Glutamatergic neuron (in vitro differentiated cells): Measurements from ENCODE around the gene WWP2. TPM values are rescaled to one million over a fixed set of nuclear protein-coding genes. Genes with fewer than 3 reads are reported as not detected.

Experiments used
- DNase-seq: peaks from one replicate; pipeline ENCODE4 v3.0.0; 2022
- H3K27ac Mint-ChIP-seq: one replicate; pipeline ENCODE4 v1.8.0; 2020; ENCODE audit warnings: mild to moderate bottlenecking, mixed read lengths, inconsistent platforms; ENCODE audit not compliant: unreplicated experiment
- H3K27me3 Mint-ChIP-seq: one replicate; pipeline ENCODE4 v1.8.0; 2020; ENCODE audit warnings: mild to moderate bottlenecking, moderate library complexity, mixed read lengths, inconsistent platforms; ENCODE audit not compliant: unreplicated experiment
- H3K36me3 Mint-ChIP-seq: one replicate; pipeline ENCODE4 v1.8.0; 2020; ENCODE audit warnings: mild to moderate bottlenecking, mixed read lengths, inconsistent platforms; ENCODE audit not compliant: unreplicated experiment
- H3K4me1 Mint-ChIP-seq: one replicate; pipeline ENCODE4 v1.8.0; 2020; ENCODE audit warnings: mild to moderate bottlenecking, low read depth, mixed read lengths, inconsistent platforms; ENCODE audit not compliant: unreplicated experiment
- H3K4me3 Mint-ChIP-seq: one replicate; pipeline ENCODE4 v1.8.0; 2020; ENCODE audit warnings: mild to moderate bottlenecking, mixed read lengths, inconsistent platforms; ENCODE audit not compliant: unreplicated experiment
- H3K9me3 Mint-ChIP-seq: one replicate; pipeline ENCODE4 v1.8.0; 2020; ENCODE audit warnings: mild to moderate bottlenecking, moderate library complexity, mixed read lengths, inconsistent platforms; ENCODE audit not compliant: unreplicated experiment
- total RNA-seq: library from RNA; stranded (reverse); fragmentation: NEBNext Ultra II Directional; extraction: Animal tissue kit (Norgen Biotek cat#: 25700); gene quantifications from one replicate; pipeline ENCODE4 v1.2.1, GENCODE V29; 2021; ENCODE audit not compliant: unreplicated experiment
- TF ChIP-seq, protein P1 (sequence below): fragments of 200-600 bp; sonication (generic); IDR thresholded peaks from one replicate; pipeline ENCODE4 v1.5.0; 2021; ENCODE audit not compliant: partially characterized antibody, unreplicated experiment

Gene WWP2
- total RNA-seq, 1 donor from 2014 or later: 46.8 TPM

DNA sequence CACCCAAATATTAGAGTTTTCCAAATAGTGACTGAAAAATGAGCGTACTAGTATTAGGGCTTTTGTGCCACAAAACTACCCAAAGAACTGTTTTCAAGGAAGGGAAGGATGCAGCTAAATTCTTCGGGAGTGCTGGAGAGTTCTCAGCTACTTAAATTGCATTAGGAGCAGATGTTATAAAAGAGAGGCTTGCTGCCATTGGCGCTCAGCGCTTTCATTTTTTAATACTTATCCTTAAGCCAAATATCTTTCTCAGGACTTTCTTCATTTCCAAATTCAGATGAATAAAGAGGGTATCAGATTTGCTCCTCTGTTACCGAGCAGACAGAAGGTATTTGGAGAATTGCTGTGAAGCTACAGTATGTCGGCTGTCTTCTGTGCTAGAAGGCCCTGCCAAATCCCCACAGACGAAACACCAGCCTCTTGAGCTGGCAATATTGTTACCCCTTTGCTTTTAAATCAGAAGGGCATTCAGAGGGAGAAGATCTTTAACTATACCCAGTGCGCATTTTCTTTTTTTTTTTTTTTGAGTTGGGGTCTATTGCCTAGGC is 141.8 kb downstream of the WWP2 start:
- H3K4me1 Mint-ChIP-seq: peaks cover 4% of the 10 kb centered on the region
- TF ChIP-seq, protein P1, sequence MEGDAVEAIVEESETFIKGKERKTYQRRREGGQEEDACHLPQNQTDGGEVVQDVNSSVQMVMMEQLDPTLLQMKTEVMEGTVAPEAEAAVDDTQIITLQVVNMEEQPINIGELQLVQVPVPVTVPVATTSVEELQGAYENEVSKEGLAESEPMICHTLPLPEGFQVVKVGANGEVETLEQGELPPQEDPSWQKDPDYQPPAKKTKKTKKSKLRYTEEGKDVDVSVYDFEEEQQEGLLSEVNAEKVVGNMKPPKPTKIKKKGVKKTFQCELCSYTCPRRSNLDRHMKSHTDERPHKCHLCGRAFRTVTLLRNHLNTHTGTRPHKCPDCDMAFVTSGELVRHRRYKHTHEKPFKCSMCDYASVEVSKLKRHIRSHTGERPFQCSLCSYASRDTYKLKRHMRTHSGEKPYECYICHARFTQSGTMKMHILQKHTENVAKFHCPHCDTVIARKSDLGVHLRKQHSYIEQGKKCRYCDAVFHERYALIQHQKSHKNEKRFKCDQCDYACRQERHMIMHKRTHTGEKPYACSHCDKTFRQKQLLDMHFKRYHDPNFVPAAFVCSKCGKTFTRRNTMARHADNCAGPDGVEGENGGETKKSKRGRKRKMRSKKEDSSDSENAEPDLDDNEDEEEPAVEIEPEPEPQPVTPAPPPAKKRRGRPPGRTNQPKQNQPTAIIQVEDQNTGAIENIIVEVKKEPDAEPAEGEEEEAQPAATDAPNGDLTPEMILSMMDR: no peak
- peaks cover 3% of the 10 kb centered on the region for H3K9me3 Mint-ChIP-seq
- peaks cover 9% of the 10 kb centered on the region for H3K36me3 Mint-ChIP-seq
- DNase-seq: no peak
- no peak overlapping the region for H3K4me3 Mint-ChIP-seq
- H3K27me3 Mint-ChIP-seq: no peaks in the 10 kb centered on the region
- no peak overlapping the region for H3K27ac Mint-ChIP-seq

DNA sequence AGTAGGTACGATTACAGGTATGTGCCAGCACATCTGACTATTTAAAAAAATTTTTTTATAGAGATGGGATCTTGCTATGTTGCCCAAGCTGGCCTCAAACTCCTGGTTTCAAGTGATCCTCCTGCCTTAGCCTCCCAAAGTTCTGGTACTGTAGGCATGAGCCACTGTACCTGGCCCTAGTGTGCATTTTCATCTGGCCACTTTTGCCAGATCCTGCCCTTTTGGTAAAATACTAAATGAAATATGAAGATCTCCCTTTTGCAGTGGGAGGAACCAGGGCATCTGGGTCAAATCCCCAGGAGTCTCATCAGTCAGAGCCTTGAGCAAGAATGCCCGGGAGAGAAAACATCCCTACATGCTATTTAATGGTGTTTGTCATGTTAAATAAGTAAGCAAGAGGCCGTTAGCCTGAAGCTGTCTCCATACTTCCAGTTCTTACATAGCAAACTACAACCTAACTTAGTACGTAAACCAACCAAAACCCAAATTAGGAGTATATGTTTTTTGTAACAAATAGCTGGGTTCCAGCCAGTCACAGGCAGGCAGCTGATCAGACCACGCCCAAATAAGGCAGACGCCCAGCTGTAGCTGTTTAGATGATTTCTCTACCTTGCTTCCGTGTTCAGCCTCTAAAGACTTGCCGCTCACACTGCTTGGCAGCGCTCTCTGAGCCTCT is 142.5 kb downstream of the WWP2 start:
- Mint-ChIP-seq H3K27me3 (no peaks in the 10 kb centered on the region), H3K9me3 (peaks cover 3% of the 10 kb centered on the region), H3K4me3 (no peak overlapping the region), H3K4me1 (peaks cover 4% of the 10 kb centered on the region), H3K36me3 (peaks cover 9% of the 10 kb centered on the region), H3K27ac (no peak overlapping the region)
- TF ChIP-seq, protein P1: no peak
- no peak for DNase-seq

DNA sequence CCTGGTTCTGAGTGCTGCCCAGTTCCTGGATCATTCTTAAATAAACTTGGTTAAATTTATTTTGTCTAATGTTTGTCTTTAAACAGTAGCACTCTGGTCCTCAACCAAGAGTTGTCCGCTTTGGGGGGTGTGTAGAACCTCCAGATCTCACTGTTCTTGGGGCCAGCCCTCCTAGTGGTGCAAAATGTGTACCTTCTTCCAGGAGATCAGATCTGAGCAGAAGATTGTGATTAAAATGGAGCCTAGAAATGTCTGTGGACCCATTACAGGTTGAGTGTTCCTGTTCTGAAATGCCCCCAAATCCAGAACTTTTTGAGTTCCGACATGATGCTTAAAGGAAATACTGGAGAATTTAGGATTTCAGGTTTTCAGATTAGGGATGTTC is 143.0 kb downstream of the WWP2 start:
- no peak for DNase-seq
- Mint-ChIP-seq H3K4me3 (no peak overlapping the region), H3K9me3 (peaks cover 3% of the 10 kb centered on the region), H3K4me1 (peaks cover 4% of the 10 kb centered on the region), H3K36me3 (peaks cover 9% of the 10 kb centered on the region), H3K27ac (no peak overlapping the region), H3K27me3 (no peaks in the 10 kb centered on the region)
- TF ChIP-seq, protein P1: peak; percentile 16

- H3K27me3 Mint-ChIP-seq: no peaks in the 10 kb centered on the region
- H3K4me1 Mint-ChIP-seq: peaks cover 4% of the 10 kb centered on the region
- no peak for DNase-seq
- H3K27ac Mint-ChIP-seq: no peak overlapping the region
- H3K36me3 Mint-ChIP-seq: peaks cover 9% of the 10 kb centered on the region
- no peak overlapping the region for H3K4me3 Mint-ChIP-seq
- TF ChIP-seq, protein P1: no peak
- H3K9me3 Mint-ChIP-seq: peaks cover 3% of the 10 kb centered on the region
These were observed 144.8 kb downstream of the WWP2 start for GRCh38 chr16:69906838-69907401.

DNA sequence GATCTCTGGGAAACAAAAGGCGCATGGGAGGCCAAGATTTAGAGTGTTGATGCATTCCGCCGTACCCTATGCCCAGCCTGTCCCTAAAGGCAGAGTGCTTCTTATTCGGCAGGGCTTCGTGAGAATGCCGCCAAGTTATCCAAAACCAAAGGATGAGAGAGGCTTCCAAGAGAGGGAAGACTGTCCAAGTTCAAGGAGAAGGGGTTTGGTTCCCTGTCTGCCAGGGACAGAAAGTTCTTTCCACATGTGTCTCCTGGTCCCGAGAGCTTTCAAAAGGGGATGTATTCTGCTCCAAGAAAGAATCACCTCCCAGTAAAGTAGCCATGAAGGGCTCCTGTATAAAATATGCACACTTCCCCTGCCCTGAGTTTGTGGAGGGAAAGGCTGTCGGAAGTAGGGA is 146.9 kb downstream of the WWP2 start:
- no peak for DNase-seq
- H3K36me3 Mint-ChIP-seq: peaks cover 5% of the 10 kb centered on the region
- no peak overlapping the region for H3K4me3 Mint-ChIP-seq
- H3K9me3 Mint-ChIP-seq: peaks cover 1% of the 10 kb centered on the region
- H3K27me3 Mint-ChIP-seq: no peaks in the 10 kb centered on the region
- TF ChIP-seq, protein P1: no peak
- H3K4me1 Mint-ChIP-seq: peaks cover 4% of the 10 kb centered on the region
- no peak overlapping the region for H3K27ac Mint-ChIP-seq
